Skeletal muscle tissue (tissue), 4 donors: ENCODE results near the gene ZSCAN10. TPM values are rescaled to one million over a fixed set of nuclear protein-coding genes. Genes with fewer than 3 reads are reported as not detected.

Experiments used
- H3K27ac ChIP-seq: one replicate; pipeline ENCODE4 v1.7.0; 2013; ENCODE audit warnings: mild to moderate bottlenecking, low read depth, low read length, inconsistent platforms
- H3K27me3 ChIP-seq, 3 donors: one replicate each; pipeline ENCODE4 v1.7.0; 2013; ENCODE audit warnings: low read length in 3 of 3; ENCODE audit not compliant: control insufficient read depth in 3 of 3, insufficient read depth in 3 of 3
- H3K36me3 ChIP-seq, 3 donors: one replicate each; pipeline ENCODE4 v1.7.0; 2013; ENCODE audit warnings: low read length in 3 of 3; ENCODE audit not compliant: control insufficient read depth in 3 of 3, insufficient read depth in 3 of 3
- H3K4me1 ChIP-seq, 3 donors: one replicate each; pipeline ENCODE4 v1.7.0; 2013; ENCODE audit warnings: low read length in 3 of 3, mild to moderate bottlenecking in 3 of 3; ENCODE audit not compliant: control insufficient read depth in 3 of 3, insufficient read depth in 3 of 3
- H3K4me3 ChIP-seq, 3 donors: one replicate each; pipeline ENCODE4 v1.7.0; 2013; ENCODE audit warnings: low read length in 3 of 3
- H3K9ac ChIP-seq, 3 donors: one replicate each; pipeline ENCODE4 v1.7.0; 2013; ENCODE audit warnings: low read length in 3 of 3, mild to moderate bottlenecking in 3 of 3, moderate library complexity in 2 of 3, low read depth in 1 of 3
- H3K9me3 ChIP-seq, 3 donors: one replicate each; pipeline ENCODE4 v1.7.0; 2013; ENCODE audit warnings: low read length in 3 of 3; ENCODE audit not compliant: control insufficient read depth in 3 of 3
- total RNA-seq: library from RNA; depleted of rRNA; stranded (reverse); fragments of >200 nt; gene quantifications from one replicate; pipeline ENCODE4 v1.2.3, GENCODE V29; 2014
- donor health status: Osteomylitis.

Gene ZSCAN10
- total RNA-seq, 1 donor from 2014 or later: not detected

GRCh38 chr16:3096362-3096761 is 2.7 kb downstream of the ZSCAN10 start:
- Histone ChIP-seq H3K27me3 (peaks cover 11 to 23% (median 13%) of the 10 kb centered on the region in 3 donors), H3K9ac (no peak overlapping the region), H3K4me1 (peaks cover 14 to 17% (median 17%) of the 10 kb centered on the region in 3 donors), H3K27ac (no peak overlapping the region), H3K4me3 (no peak overlapping the region), H3K9me3 (no peaks in the 10 kb centered on the region), H3K36me3 (no peaks in the 10 kb centered on the region)

GRCh38 chr16:3095869-3096268 is 3.2 kb downstream of the ZSCAN10 start:
- Histone ChIP-seq H3K36me3 (no peaks in the 10 kb centered on the region), H3K9ac (no peak overlapping the region), H3K4me1 (peaks cover 9 to 12% (median 12%) of the 10 kb centered on the region in 3 donors), H3K27ac (no peak overlapping the region), H3K9me3 (no peaks in the 10 kb centered on the region), H3K27me3 (peaks cover 8 to 23% (median 11%) of the 10 kb centered on the region in 3 donors), H3K4me3 (no peak overlapping the region)

- H3K4me3 ChIP-seq: no peak overlapping the region
- H3K27me3 ChIP-seq: peaks cover 5 to 18% (median 11%) of the 10 kb centered on the region in 3 donors
- no peak overlapping the region for H3K9ac ChIP-seq
- peaks cover under 1 to 3% (median 2%) of the 10 kb centered on the region in 3 donors for H3K4me1 ChIP-seq
- H3K9me3 ChIP-seq: no peaks in the 10 kb centered on the region
- no peak overlapping the region for H3K27ac ChIP-seq
- no peaks in the 10 kb centered on the region for H3K36me3 ChIP-seq
Observed at GRCh38 chr16:3094289-3095027, 4.6 kb downstream of the ZSCAN10 start.

GRCh38 chr16:3092501-3092941 is 6.6 kb downstream of the ZSCAN10 start:
- H3K9ac ChIP-seq: no peak overlapping the region
- H3K27ac ChIP-seq: no peak overlapping the region
- H3K27me3 ChIP-seq: peaks cover 5 to 11% (median 11%) of the 10 kb centered on the region in 3 donors
- H3K9me3 ChIP-seq: no peaks in the 10 kb centered on the region
- H3K4me3 ChIP-seq: no peak overlapping the region
- H3K36me3 ChIP-seq: no peaks in the 10 kb centered on the region
- H3K4me1 ChIP-seq: peaks cover 7 to 15% (median 13%) of the 10 kb centered on the region in 3 donors

GRCh38 chr16:3091551-3091950 is 7.5 kb downstream of the ZSCAN10 start:
- Histone ChIP-seq H3K4me1 (peaks cover 8 to 24% (median 19%) of the 10 kb centered on the region in 3 donors), H3K27ac (no peak overlapping the region), H3K9me3 (no peaks in the 10 kb centered on the region), H3K9ac (no peak overlapping the region), H3K4me3 (no peak overlapping the region), H3K36me3 (no peaks in the 10 kb centered on the region), H3K27me3 (peaks cover 5 to 11% (median 11%) of the 10 kb centered on the region in 3 donors)

- Histone ChIP-seq H3K27me3 (peaks cover 5 to 11% (median 11%) of the 10 kb centered on the region in 3 donors), H3K9ac (no peak overlapping the region), H3K36me3 (no peaks in the 10 kb centered on the region), H3K9me3 (no peaks in the 10 kb centered on the region), H3K4me3 (no peak overlapping the region), H3K27ac (no peak overlapping the region), H3K4me1 (peaks cover 8 to 24% (median 17%) of the 10 kb centered on the region in 3 donors)
Observed at GRCh38 chr16:3089717-3090592, 9.1 kb downstream of the ZSCAN10 start.

GRCh38 chr16:3088925-3089716 is 10.0 kb downstream of the ZSCAN10 start:
- Histone ChIP-seq H3K9ac (no peak overlapping the region), H3K27me3 (peaks cover 5 to 11% (median 11%) of the 10 kb centered on the region in 3 donors), H3K4me1 (peaks cover 8 to 24% (median 17%) of the 10 kb centered on the region in 3 donors), H3K27ac (no peak overlapping the region), H3K9me3 (no peaks in the 10 kb centered on the region), H3K36me3 (no peaks in the 10 kb centered on the region), H3K4me3 (no peak overlapping the region)

GRCh38 chr16:3088450-3088849 is 10.6 kb downstream of the ZSCAN10 start:
- Histone ChIP-seq H3K27me3 (peaks cover 5 to 11% (median 11%) of the 10 kb centered on the region in 3 donors), H3K27ac (no peak overlapping the region), H3K4me1 (peaks cover 8 to 24% (median 17%) of the 10 kb centered on the region in 3 donors), H3K4me3 (no peak overlapping the region), H3K36me3 (no peaks in the 10 kb centered on the region), H3K9me3 (no peaks in the 10 kb centered on the region), H3K9ac (no peak overlapping the region)
